Measurements from ENCODE around the gene ADCY9.
A peak's percentile ranks its signal among the peaks of the same experiment; 100 is the strongest.

Gene ADCY9

DNA sequence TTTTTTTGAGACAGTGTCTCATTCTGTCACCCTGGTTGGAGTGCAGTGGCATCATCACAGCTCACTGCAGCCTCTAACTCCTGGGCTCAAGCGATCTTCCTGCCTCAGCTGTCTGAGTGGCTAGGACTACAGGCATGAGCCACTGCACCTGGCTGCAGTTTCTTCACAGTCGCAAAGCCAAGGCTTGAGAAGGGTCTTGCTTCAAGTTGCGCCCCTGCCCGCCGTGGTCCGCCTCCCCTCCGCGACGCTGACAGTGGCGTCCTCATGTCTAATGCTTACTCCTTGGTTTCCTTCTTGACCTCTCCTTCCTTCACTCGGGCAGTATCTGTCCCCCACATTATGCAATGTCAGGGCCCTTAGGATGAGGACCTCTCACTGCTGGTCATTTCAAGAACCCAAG is 112.7 kb downstream of the ADCY9 start:
- no peak for DNase-seq (ENCODE audit: low spot score)

DNA sequence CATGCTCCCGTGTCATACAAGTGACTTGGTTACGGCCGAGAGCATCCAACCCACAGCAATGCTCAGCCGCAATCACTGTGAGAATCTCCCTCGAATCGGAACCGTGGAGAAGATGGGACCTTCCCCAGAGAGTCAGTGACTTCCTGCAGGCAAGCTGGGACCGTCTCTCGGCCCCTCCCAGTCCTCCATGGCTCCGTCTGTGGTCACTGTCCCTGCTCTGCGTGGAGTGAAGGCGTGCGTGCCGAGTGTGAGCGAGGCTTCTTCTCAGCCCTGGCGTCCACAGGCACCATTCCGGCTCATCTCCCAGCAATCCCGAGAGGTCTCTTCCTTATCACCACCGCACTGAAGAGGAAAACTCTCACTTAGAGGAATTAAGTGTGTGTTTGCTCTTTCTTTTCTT is 113.1 kb downstream of the ADCY9 start:
- no peak for DNase-seq (ENCODE audit: low spot score)

DNA sequence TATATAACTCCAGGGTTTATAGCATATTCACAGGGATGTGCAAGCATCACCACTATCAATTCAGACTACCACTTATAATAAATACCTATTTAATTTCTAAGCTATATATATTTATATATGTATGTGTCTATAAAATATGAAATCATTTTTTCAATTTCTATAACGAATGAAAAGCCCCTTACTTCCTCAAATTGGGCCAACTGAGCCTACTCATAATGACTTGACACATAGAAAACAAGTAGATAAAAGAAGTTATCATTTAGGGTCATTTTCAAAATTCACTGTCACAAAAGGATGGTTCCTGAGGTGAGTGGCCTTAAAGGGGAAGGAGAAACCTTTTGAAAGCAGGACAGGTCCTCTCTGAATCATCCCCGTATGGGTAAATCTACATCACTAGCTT is 114.1 kb downstream of the ADCY9 start:
- no peak for DNase-seq (ENCODE audit: low spot score)

DNA sequence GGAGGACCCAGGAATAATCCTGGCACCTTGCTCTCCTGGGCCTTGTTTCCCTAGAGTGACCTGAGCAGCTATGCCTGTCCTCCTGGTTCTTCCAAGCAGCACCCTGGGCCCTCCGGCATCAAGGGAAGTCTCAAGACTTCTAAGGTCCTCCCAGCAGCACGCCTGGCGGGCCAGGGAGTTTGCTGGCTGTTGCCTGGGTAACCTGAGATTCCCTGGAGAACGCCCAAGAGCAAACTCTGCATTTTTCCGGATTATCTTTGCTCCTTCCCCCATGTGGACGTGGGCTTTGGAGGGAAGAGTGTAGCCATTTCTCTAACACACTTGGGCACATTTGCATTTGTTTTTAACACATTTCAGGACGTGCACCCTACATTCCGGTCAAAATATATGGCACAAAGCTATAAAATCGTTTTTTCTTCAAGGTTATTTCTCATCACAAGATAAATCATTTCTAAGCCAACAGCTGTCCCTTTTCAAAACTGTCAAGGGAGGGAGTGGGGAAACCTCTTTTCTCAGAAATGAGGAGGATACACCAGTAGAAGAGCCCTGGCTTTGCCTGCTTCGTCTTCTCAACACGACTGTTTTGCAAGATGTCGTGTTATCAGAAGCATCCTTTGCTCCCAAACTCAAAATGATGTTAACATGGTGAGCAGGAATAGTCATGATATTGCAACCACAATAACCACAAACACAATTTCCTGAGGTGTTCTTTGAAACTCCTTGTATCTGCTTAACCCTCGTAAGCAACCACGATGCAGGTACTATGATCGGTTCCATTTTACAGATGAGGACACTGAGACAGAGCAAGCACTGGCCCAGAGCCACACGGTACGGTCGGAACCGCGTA is 116.5 kb downstream of the ADCY9 start:
- DNase-seq (ENCODE audit: low spot score), result no peak

DNA sequence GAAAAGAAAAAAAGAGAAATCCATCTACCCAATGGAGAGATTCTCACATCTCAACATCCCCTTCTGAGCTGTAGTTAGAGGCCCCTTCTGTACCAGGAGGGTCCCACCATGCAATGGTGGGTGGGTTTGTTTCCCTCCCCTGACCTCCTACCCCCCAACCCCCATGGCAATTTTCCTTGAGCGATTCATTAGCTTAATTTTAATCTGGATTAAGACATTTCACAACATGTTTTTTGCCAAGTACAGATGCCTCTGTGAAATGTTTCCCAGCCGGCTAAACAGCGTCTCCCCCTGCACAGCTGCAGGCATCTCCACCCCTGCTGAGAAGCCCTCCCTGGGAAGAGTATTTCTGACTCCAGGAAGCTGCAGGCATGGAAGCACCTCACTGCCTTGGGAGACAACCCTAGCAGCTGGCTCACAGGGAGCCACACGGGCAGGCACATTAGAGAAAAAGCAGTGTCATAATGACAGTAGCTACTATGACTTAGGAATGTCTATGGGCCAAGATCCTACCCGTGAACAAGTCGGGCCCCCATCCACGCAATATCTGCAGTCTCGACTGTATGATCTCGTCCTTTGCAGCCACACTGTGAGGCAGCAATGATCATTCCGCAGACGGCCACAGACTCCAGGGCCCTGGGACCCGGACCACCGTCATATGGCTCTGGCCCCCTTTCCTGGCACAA is 117.3 kb downstream of the ADCY9 start:
- no peak for DNase-seq (ENCODE audit: low spot score)

DNA sequence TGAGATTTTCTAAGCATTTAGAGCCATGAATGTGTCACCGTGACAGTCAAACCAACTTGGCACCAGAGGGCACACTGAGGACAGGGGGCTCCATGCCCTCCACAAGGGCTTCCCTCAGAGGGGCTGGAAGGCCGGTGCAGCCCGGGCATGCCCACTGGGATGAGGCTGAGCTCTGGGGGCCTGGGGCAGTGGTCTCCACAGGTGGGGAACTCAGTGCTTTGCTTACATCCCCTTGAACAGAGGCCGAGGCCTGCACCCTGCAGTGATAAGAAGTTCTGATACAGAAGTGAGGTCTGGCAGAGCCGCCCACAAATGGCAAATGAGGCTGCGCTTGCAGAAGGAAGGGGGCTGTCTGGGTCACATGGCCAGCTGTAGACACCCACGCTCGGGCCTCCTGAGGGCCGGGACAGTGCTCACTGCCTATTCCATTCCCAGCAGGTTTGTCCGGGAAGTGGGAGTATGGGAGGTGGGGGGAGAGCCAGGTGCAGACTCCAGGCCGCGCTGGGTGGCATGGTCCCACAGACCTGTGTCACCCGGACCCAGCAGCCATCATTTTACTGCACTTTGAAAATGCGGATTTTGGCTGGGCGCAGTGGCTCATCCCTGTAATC is 118.9 kb downstream of the ADCY9 start:
- DNase-seq (ENCODE audit: low spot score), result no peak

DNA sequence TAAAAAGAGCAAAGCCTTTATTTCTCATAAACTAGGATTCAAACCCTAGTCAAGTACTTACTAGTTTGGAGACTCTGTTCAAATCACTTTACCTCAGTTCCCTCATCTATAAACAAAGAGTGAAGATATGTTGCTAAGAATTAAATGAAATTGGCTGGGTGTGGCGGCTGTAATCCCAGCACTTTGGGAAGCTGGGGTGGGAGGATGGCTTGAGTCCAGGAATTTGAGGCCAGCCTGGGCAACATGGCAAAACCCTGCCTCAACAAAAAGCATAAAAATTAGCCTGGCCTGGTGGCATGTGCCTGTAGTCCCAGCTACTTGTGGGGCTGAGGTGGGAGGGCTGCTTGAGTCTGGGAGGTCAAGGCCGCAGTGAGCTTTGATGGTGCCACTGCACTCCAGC is 121.2 kb downstream of the ADCY9 start:
- no peak for DNase-seq (ENCODE audit: low spot score)

DNA sequence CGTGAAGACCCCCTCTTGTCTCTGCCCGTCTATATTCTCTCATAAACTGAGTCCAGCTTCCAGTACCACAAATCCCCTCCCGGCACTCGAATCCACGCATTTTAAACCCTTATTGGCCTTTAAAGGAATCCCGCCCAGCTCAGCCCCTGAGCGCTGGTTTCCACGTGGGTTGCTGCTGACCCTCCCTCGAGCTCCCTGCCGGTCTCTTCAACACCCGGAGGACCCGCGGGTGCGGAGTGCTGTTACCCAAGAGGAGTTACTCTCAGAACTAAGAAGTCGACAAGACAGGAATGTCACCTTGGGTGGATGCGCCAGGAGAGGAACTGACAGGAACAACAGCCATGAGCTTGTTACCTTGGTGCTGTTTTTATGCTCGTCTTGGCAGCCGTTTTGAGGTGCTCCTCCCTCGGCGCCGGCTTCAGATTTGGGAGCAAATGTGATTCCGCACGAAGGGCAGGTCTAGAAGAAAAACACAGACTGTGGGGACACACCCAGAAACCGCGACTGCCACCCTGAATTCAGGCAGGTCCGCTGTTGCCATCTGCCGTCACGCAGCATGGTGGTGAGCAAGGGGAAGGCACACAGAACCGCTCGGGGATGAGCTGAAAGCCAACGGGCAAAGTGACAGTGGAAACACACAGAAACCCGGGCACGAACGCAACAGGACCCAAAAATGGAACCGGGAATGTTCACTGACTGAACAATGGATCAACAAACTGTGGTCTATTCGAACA is 123.0 kb downstream of the ADCY9 start:
- DNase-seq (ENCODE audit: low spot score), result no peak

DNA sequence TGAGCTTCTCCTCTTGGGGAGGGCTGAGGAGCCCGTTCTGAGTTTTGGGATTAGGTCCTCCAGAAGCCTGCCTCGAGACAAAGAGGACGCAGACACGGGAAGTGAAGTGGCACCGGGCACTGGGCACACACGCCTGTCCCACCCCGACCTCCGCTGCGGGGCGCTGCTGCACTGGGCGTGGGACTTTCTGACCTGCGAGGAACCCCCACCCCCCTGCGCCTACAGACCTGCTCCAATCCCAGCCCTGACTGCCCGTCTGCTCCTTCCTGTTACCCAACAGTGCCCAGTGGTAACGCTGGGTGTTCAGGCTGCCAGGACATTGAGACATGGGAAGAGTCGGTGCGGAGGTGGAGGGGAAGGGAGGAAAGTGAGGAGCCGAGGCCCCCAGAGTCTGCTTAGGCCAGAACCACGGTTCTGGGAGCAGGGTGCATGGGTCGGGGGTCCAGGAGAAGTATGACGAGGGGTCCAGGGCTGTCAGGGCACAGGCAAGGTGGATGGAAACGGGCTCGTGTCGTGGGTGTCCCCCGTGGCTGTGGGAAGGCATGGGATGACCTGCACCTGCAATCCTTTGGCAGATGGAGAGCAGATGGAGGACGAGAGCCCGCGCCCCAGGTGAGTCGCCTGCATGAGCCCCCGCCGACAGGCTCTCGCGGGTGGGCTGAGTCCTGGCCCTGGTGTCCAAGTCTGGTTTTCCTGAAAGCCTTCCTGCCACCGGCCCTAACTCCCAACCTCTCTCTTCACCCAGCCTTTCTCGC is 123.8 kb downstream of the ADCY9 start:
- no peak for DNase-seq (ENCODE audit: low spot score)

DNA sequence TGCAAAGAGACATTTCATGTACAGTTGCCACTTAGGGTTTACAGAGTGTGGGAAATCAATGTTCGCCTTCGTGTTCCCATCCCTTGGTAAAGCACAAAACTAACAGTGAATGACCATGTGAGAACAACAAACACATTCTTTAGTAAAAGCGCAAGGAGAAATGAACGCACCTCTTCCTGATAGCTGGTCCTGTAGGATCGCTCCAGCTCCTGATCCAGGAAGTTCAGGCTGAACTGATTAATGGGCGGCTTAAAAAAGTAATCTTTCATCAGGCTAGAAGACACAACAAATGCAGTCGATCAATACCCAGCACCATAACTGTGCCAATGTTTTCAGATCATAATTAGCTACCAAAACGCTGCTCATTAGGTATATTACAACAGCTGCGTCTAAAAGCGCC is 127.4 kb downstream of the ADCY9 start:
- DNase-seq (ENCODE audit: low spot score), result no peak

DNA sequence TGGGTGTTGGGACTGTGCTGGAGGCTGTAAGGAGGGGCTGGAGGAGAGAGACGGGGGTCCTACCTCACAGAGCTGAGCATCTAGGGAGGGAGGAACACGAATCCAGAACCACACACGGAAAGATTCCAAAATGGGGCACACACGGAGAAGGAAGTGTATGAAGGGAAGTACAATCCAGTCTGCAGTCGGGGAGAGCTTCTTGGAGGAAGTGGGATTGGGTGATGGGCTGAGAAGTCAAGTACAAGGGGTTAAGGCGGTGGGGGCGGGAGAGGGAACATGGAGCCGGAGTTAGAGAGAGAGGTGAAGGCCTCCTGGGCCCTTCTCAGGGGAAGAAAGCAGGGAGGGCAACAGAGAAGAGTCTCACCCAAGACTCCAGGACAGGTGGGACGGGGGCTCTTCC is 128.2 kb downstream of the ADCY9 start:
- no peak for DNase-seq (ENCODE audit: low spot score)

DNA sequence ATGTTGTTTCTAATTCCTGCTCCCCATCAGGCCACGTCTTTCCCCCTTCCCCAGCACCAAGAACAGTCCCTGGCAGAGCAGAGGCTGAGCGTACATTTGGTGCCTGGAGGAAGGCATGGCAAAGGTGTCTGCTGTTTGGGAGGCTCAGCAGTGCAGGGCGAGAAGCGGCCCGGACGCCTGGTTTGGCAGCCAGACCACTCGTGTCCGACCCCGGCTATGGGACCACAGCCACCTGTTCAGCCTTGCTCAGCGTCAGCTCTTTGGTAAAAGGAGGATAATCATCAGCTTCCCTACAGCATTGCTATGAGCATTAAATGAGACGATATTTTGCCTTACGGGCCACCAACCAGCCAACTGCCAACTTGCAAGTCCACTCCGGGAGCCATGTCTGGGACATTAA is 129.0 kb downstream of the ADCY9 start:
- DNase-seq (ENCODE audit: low spot score), result no peak

DNA sequence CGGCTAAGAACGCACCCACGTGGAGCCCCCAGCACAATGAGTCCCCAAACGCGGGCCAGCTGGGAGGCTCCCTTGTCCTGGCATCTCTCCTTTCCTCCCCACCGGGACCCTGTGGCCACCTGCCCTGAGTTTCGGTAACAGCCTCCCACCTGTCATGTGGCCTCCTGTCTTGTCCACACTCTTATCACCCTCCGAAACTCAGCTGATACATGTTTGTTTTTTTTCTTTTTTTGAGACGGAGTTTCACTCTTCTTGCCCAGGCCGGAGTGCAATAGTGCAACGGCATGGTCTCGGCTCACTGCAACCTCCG is 130.1 kb downstream of the ADCY9 start:
- no peak for DNase-seq (ENCODE audit: low spot score)

DNA sequence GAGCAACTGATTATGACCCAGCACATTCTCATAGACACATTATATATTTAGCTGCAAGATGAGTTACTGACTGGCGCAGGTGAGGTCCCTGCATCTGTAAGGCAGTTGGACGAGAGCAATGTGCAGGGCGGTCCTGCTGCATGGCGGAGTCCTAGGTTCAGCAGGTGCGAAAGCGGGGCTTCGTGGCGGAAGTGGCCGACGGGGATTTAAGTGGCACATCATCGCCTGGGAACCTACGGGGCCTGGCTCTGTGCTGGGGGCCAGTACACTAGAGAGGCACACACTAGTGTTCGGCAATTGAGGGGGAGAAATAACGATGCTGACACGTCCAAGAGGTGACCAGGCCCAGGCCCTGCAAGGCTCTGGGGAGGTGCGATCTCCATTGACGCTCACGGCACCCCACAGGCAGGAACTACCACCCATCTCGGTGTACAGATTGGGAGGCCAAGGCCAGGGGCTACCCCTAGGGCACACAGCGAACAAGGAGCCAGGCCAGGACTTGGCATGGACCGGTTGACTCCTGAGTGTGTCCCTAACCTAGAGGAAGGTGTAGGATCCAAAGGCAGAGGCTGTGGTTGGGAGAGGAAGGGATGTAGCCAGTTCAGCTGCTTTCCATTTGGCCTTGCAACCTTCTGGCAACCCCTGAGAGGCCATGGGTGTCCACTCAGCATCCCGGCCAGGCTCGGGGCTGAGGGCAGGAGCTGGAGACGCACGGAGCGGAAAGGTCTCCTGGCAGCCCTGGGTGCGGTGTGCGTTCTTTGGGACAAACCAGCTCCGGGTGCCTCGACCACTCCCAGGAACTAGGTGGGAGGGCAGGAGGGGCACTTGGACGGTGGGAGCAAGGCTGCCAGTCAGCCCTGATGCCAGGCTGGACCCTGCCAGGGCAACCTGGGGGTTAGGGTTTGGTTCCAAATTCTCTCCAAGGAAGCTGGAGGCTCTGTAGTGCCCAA is 131.9 kb downstream of the ADCY9 start:
- no peak for DNase-seq (ENCODE audit: low spot score)

DNA sequence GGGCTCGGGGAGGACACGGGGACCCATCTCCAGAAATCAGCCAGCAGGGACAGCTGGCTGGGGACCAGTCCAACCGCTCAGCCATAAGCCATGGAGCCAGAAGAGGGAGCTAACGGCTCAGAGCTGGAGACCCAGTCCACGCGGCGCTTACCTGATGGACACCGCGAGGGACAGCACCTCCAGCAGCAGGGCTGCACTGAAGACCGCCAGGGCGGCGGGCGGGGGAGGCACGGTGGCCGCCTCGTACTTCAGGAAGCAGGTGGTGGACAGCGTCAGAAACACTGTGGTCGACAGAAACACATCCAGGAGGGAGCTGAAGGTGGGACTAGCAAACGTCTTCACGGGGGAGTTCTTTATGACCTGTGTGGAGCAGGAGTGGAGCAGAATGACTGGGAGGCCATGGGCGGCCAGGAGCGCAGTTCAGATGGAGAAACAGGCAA is 133.1 kb downstream of the ADCY9 start:
- peak; percentile 86 for DNase-seq (ENCODE audit: low spot score)

DNA sequence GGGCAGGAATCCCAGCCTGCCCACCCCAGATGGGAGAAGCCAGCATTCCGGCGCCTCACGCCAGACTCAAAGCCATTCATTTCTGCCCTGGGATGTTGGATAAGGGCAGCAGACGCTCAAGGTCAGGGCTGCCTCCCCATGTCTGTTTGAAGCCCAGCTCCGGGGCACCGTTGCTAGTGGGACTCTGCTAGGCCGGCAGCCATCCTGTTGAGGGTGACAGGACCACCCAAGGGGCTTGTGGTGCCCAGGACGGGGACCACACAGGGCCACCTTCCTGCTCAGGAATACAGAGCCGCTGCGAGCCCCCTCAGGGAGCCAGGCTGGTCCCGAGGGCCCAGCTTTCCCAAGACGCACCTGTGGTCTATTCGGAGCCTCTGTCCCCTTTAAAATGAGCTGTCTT is 134.0 kb downstream of the ADCY9 start:
- no peak for DNase-seq (ENCODE audit: low spot score)

DNA sequence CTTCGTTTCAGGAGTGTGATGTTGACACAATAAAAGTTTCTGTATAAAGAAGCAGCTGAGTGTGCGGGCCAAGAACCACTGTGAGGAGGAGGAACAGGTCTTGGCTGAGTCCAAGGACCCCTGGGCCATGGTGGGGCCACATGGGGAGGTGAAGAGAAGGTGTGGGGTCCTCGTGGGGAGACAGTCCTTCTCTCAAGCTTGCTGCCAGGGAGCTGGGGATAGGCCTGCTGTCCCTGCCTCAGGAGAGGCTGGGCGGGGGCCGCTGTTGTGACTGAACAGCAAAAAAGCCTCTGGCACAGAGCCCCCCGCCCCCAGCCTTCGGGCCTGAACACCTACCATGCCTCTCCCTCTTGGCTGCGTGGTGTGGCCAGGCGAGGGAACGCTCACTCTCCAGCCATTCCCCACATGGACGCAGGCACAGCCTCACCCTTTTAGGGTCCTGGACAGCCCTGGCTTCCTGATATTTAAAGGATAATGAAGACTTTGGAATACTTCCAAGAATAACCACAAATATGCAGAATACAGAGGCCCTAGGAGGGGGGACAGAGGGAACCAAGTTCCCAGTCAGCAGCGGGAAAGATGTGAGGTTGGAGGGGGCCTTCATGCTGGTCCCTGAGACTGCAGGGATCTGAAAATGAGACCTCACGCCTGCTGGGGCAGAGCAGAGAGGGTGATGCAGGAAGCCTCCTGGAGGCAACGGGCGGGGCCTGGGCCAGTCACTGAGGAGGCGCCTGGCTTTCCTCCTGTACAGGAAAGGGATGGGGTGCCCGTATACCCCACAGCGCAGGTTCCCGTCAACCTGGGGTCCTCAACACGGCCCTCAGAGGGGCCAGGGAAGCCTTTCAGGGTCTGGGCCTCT is 135.8 kb downstream of the ADCY9 start:
- DNase-seq (ENCODE audit: low spot score), result no peak

DNA sequence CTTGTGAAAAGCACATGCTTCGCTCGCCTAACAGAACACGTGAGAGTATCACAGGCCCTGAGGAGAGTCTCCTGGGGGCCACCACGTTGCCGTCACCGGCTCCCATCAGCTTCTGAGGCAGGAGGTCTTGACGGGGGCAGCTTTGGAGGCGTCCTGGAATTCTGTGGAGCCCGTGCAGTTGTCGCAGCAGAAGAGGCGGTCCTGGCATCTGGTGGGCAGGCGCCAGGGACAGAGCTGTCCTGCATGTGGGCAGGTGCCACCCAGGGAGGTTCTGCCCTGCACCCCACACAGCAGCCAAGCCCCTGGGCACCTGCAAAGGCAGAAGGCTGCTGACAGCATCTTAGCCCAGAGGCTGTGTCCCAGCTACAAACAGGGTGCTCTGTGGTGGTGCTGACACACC is 136.7 kb downstream of the ADCY9 start:
- no peak for DNase-seq (ENCODE audit: low spot score)

DNA sequence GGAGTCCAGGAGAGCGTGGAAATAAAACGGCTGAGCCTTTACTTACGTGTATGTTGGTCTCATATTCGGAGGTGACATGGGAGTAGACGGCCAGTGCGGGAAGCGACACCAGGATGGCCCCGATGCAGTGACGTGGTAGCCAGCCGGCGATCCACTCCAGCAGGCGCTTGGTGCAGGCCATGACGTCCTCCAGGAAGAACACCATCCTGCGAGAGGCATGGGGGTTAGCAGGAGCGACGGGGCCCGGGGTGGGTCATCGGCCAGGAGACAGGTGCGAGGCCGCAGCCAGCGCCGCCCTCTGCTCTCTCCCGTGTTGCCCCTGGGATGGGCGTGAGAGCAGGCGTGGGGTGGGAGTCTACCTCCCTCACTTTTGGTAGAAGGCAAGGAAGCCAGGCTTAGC is 137.2 kb downstream of the ADCY9 start:
- DNase-seq (ENCODE audit: low spot score), result no peak

DNA sequence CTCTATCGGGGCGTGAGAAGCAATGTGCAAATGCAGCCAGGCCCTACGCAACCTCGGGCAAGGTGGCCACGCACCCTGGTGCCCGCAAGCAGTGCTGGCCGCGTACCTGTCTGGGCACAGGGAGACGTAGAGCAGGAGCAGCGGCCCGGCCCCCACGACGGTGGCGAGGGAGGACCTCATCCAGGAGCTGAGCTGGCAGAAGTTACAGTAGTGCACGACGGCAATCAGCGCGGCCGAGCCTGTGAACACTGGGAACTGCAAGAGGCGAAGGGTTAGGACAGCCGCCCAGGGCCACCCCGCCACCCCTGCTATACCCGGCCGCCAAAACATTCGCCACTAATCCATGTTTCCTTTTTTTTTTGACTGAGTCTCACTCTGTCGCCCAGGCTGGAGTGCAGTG is 138.9 kb downstream of the ADCY9 start:
- DNase-seq (ENCODE audit: low spot score), result no peak

Measured in HuH-7.5 (cell line).